Body of pancreas (tissue), 4 donors: ENCODE measurements around the gene ATXN7L1.

Experiments used
- CTCF ChIP-seq, 7 experiments: fragments of 450-650 bp in 4 of 7; fragments of 200-600 bp in 3 of 7; sonication (generic) in 3 of 7; IDR thresholded peaks; one replicate each; pipeline ENCODE4 v1.5.1; 2016 to 2019; ENCODE audit warnings: antibody characterized with exemption in 7 of 7
- POLR2A ChIP-seq, 3 donors: fragments of 450-650 bp; IDR thresholded peaks; one replicate each; pipeline ENCODE4 v1.6.1; 2016; ENCODE audit warnings: antibody characterized with exemption in 3 of 3, mild to moderate bottlenecking in 2 of 3

GRCh38 chr7:105613611-105614330 lies 262.6 kb downstream of the ATXN7L1 start:
- no peak for TF ChIP-seq POLR2A (IDR thresholded peaks at IDR 0.05)
- TF ChIP-seq CTCF (IDR thresholded peaks at IDR 0.05), result no peak
